AG09319 (cell line): ENCODE data around the gene TMIGD3.

Experiments
- DNase-seq: peaks from one replicate; pipeline ENCODE4 v3.0.0-alpha.2; 2010; ENCODE audit warnings: low read depth; ENCODE audit errors: extremely low read depth
- TF ChIP-seq, protein P1 (sequence below): IDR thresholded peaks from 2 replicates; pipeline ENCODE4 v1.5.1; 2011; ENCODE audit warnings: low read depth, mild to moderate bottlenecking, inconsistent platforms, low read length, moderate library complexity

TMIGD3 gene

DNA sequence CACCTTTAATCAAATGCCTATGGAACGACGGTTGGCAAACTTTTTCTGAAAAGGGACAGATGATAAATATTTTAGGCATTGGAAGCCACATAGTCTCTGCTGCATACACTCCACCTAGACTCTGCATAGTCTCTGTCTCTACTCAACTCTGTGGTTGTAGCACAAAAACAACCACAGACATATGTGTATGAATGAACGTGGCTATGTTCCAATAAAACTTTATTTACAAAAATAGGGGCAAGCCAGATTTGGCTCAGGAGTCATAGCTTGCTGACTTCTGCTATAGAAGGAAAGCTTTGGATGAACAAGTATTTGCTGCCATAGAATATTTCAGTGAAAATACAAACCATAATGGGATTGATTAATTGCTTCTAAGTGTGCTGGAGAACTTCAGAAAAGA lies 37.5 kb upstream of the TMIGD3 start:
- TF ChIP-seq, protein P1, sequence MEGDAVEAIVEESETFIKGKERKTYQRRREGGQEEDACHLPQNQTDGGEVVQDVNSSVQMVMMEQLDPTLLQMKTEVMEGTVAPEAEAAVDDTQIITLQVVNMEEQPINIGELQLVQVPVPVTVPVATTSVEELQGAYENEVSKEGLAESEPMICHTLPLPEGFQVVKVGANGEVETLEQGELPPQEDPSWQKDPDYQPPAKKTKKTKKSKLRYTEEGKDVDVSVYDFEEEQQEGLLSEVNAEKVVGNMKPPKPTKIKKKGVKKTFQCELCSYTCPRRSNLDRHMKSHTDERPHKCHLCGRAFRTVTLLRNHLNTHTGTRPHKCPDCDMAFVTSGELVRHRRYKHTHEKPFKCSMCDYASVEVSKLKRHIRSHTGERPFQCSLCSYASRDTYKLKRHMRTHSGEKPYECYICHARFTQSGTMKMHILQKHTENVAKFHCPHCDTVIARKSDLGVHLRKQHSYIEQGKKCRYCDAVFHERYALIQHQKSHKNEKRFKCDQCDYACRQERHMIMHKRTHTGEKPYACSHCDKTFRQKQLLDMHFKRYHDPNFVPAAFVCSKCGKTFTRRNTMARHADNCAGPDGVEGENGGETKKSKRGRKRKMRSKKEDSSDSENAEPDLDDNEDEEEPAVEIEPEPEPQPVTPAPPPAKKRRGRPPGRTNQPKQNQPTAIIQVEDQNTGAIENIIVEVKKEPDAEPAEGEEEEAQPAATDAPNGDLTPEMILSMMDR = no peak
- no peak for DNase-seq

- DNase-seq = no peak
- TF ChIP-seq, protein P1 = no peak
Measured at GRCh38 chr1:111538343-111539025, 35.1 kb upstream of the TMIGD3 start.

- TF ChIP-seq, protein P1 = no peak
Measured at GRCh38 chr1:111535256-111536191, 32.1 kb upstream of the TMIGD3 start.

GRCh38 chr1:111520053-111520452 lies 16.6 kb upstream of the TMIGD3 start:
- DNase-seq = no peak
- TF ChIP-seq, protein P1 = no peak

More at GRCh38 chr1:111535256-111536191, 32.1 kb upstream of the TMIGD3 start:
- no peak for DNase-seq

- no peak for DNase-seq
- TF ChIP-seq, protein P1 = no peak
Measured at GRCh38 chr1:111517469-111518225, 14.2 kb upstream of the TMIGD3 start.

- no peak for DNase-seq
Measured at GRCh38 chr1:111516005-111516535, 12.6 kb upstream of the TMIGD3 start.

More at GRCh38 chr1:111516005-111516535, 12.6 kb upstream of the TMIGD3 start:
- TF ChIP-seq, protein P1 = peak; percentile 23
